Measurements from ENCODE around the gene IGSF23.
"Not testable (repeated sequence)": the region's sequence is repeated elsewhere in the genome, so short reads cannot be mapped to it uniquely, and the experiment has no call there.

IGSF23 gene

DNA sequence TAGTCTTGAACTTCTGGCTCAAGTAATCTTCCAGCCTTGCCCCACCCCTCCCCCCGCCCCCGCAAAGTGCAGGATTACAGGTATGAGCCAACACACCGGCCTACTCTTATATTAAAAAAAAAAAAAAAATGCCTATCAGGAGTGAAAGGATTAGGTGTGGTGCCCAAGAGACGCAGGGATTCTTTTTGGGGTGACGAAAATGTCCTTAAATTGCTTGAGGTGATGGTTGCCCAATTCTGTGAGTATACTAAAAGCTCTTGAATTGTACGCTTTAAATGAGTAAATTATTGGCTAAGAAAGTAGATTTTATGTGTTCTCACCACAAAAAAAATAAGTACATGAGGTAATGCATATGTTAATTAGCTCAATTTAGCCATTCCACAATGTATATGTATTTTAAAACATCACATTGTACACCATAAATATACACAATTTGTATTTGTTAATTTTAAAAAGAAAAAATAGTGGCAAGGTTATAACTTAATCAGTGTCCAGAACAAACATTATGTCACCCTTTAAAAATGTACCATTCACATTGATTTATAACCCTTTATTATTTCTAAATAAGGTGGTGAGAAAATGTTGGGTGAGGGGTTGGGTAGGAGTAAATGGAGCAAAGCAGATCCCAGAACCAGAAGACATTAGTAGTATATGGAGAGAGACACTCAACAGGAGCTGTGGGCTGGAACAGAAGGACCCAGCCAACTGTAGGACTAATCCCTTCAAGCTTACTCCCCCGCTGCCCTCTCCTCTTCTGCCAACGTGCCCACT lies 3.9 kb downstream of the IGSF23 start:
- DNase-seq = no peak

DNA sequence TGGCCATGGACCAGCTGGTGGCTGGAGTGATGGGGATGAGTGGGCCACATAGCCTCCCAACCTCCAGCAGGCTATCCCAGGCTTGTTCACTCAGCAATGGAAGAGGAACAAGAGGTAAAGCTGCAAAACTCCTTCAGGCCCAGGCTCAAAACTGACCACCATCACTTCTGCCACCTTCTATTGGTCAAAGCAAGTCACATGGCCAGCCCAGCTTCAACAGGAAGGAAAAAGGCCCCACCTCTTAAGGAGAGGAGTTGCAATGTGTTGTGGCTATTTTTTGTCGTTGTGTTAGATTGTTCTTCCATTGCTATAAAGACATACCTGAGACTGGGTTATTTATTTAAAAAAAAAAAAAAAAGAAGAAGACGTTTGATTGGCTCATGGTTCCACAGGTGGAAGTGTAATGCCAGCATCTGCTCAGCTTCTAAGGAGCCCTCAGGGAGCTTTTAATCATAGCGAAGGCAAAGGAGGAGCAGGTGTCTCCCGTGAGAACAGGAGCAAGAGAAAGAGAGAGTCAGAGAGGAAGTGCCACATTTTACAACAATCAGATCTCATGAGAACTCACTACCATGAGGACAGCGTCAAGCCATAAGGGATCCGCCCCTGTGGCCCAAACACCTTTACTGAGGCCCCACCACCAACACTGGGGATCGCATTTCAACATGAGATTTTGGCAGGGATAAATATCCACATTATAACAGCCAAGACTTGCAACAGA lies 5.4 kb downstream of the IGSF23 start:
- DNase-seq = no peak

DNA sequence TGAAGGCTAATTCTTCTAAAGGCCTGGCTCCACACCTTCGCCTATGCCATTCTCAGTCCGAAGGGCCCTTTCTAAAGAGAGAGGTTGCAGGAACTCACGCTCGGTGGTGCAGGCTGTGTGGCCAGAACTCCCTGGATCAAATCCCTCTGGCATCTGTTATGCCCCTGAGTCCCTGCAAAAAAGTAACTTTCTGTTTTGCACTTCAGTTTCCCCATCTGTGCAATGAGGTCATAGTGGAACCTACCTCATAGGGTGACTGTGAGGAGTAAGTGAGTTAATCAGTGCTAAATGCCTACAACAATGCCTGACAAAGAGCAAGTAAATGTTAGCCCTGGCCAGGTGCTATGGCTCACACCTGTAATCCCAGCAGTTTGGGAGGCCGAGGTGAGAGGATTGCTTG lies 7.3 kb downstream of the IGSF23 start:
- DNase-seq = no peak

DNA sequence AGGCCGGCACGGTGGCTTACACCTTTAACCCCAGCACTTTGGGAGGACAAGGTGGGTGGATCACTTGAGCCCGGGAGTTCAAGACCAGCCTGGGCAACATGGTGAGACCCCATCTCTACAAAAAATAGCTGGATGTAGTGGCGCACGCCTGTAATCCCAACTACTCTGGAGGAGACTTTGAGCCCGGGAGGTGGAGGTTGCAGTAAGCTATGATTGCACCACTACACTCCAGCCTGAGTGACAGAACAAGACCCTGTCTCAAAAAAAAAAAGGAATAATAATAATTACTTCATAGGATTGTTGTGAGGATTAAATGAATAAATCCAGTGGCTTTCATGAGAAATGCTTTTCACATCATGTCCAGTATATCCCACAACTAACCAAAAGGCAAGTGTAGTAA lies 8.0 kb downstream of the IGSF23 start:
- DNase-seq = no peak

DNA sequence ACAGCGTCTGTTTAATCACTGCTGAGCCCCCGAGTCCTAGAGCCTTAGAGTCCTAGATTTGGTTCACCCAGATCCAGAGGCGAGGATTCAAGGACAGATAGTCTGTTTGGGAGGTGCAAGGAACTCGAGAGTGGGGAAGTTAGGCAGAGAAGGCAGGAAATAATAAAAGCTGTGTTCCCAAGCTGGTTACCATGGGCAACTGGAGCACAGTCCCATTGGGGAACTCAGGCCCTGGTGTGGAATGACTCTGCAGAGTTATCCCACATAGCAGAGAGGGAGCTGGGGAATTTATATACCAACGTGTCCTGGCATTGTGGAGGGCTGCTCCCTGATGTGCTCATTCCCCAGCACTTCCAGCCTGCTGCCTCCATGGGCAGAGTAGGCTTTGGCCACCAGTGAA lies 9.7 kb downstream of the IGSF23 start:
- no peak for DNase-seq

DNA sequence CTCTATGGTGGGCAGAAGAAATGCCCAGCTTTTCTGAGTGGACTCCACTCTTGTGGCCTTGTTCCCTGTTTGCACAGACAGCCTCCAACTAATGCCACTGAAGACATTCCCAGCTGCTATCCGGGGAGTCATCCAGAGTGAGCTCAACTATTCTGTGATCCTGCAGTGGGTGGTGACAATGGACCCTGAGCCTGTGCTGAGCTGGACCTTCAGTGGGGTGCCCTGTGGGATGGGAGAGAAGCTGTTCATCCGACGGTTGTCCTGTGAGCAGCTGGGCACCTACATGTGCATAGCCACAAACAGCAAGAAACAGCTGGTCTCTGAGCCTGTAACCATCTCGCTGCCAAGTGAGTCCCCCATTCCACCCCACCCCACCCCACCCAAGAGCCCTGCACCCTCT lies 10.3 kb downstream of the IGSF23 start:
- no peak for DNase-seq

DNA sequence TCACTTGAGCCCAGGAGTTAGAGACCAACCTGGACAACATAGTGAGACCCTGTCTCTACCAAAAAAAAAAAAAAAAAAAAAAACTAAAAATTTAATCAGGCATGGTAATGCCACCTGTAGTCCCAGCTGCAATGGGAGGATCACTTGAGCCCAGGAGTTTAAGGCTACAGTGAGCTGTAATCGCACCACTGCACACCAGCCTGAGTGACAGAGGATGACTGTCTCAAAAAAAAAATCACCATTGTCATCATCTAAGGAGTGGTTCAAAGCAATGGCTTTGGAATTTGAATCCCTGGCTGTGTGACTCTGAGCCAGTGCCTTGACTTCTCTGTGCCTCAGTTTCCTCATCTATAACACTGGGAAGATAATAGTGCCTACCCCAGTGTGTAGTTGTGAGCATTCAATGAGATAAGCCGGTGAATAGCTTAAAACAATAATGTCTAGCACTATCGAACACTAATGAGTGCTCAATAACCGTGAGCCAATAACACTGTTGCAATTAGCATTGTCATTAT lies 11.5 kb downstream of the IGSF23 start:
- DNase-seq = no peak

DNA sequence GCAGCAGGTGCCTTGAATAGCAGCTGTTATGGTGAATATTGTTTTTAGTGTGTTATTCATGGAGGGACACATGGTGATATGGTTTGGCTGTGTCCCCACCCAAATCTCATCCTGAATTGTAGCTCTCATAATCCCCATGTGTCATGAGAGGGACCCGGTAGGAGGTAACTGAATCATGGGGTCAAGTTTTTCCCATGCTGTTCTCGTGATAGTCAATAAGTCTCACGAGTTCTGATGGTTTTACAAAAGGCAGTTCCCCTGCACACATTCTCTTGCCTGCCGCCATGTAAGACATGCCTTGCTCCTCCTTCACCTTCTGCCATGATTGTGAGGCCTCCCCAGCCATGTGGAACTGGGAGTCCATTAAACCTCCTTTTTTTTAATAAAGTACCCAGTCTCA lies 12.3 kb downstream of the IGSF23 start:
- DNase-seq = not testable (repeated sequence)

DNA sequence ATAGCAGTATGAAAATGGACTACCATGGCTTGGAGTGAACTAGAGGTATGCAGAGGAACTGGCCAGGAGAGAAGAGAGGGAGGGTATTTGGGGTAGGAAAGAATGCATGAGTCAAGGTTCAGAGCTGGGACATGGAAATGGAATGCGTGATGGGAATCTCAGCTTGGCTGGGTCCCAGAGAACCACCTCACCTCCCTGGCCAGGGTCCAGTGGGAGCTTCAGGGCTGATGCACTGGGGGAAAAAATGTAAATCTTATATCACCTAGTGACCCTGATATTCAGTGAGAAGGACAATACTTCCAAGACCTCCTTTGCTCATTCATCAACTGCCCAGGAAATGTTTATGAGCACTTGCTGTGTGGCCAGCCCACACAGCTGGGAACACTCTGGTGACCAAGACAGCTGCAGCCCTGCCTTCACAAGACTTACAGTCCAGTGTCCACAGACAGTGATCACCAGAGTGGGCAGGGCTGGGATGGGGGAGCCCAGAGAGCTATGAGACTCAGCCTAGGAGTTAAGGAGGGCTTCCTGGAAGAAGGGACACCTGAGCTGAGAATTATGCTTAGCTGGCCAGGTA lies 12.8 kb downstream of the IGSF23 start:
- DNase-seq = no peak

DNA sequence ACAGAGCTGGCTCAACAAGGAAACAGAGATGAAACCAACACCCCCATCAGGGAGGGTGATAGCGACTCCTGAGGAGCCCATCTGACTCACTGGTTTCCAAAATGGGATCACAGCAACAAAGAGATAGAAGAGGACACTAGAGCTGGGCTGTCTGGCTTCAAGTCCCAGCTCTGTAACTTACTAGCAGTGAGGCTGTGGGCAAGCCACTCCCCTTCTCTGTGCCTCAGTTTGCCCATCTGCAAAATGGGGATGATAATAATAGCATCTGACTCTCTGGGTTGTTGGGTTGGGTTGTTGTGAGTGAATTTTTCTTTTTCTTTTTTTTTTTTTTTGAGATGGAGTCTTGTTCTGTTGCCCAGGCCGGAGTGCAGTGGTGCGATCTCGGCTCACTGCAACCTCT lies 14.3 kb downstream of the IGSF23 start:
- no peak for DNase-seq

DNA sequence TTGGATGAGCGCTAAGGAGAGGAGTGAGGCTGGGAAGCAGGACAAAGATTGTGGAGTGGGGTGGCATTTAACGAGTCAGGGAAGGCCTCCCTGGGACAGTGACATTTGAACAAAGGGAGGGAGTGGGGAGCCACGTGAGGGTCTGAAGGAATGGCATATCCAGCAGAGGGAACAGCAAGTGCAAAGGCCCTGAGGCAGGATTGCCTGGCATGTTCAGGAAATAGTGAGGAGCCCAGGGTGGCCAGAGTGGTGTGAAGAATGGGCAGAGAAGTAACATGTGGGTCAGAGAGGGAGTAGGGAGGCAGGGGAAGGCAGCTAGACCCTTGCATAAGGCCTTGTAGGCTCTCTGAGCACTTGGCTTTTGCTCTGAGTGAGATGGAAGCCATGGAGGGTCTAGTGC lies 15.4 kb downstream of the IGSF23 start:
- DNase-seq = no peak

DNA sequence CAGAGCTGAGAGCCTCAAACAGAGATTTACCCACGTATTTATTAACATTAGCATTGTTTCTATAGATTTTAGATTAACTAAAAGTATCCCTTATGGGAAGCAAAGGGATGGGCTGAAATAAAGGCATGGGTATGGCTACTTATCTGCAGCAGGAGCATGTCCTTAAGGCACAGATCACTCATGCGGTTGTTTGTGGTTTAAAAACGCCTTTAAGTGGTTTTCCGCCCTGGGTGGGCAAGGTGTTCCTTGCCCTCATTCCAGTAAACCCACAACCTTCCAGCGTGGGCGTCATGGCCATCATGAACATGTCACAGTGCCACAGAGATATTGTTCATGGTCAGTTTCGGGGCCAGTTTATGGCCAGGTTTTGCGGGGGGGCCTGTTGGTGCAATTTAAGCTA lies 18.2 kb downstream of the IGSF23 start:
- DNase-seq = not testable (repeated sequence)

DNA sequence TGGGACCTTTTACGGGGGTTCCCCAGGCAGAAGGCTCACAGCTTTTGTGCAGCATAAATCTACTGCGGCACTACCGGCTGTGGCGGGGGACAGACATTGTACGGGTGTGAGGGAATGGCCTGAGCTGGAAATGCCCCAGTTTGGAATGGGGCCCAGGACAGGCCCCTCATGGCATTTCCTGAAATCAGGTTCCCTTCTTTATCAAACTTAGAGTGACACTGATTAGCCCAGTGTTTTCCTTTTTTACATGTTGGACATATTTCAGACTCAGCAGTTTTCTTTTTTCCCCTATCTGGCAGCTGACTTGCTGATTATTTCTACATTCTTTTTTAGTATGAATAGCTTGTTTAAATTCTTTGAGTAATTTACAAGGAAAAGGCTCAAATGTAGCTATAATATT lies 20.7 kb downstream of the IGSF23 start:
- DNase-seq = not testable (repeated sequence)

DNA sequence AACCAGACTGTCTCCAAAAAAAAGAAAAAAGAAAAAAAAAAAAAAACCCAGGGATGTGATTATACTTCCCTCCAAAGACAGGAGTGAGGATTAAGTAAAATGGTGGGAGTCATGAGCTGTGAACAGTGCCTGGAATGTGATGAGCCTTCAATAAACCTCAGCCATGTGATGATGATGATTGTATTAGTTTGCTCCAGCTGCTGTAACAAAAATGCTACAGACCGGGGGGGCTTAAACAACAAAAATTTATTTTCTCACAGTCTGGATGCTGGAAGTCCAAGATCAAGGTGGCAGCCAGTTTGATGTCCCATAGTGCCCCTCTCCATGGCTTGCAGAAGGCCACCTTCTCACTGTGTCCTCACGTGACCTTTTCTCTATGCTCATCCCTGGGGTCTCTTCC lies 21.4 kb downstream of the IGSF23 start:
- no peak for DNase-seq

DNA sequence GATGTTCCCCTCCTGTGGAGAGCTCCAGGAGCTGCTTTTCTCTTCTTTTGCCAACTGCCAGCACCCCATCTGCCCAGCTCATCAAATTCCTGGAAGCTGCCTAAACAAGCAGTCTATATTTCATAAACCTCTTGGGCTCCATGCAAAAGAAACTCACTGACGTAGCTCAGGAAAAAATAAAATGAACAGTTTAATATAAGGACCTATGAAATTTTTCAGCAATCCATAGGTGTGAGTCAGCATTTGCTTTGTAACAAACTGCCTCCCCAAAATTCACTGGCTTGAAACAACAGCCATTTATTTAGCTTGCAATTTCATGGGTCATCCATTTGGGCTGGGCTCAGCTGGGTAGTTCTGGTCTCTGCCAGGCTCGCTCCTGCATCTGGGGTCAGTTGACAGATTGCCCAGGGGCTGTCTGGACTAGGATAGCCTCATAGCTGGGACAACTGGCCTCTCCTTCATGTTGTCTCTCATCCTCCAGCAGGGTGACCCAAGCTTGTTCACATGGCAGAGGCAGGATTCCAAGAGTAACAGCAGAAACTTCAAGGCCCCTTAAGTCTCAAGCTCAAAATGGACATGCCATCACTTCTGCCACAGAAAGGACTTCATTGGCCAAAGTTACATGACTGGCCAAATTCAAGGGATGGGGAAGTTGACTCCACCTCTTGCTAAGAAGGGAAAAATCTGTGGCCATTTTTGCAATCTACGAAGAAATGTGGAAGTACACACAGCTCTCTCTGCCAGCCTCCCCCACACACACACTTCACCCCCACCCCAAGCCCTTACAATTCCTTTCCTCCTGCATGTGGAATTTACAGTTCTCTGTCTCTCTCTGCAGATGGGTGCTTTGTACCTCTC lies 22.4 kb downstream of the IGSF23 start:
- no peak for DNase-seq

DNA sequence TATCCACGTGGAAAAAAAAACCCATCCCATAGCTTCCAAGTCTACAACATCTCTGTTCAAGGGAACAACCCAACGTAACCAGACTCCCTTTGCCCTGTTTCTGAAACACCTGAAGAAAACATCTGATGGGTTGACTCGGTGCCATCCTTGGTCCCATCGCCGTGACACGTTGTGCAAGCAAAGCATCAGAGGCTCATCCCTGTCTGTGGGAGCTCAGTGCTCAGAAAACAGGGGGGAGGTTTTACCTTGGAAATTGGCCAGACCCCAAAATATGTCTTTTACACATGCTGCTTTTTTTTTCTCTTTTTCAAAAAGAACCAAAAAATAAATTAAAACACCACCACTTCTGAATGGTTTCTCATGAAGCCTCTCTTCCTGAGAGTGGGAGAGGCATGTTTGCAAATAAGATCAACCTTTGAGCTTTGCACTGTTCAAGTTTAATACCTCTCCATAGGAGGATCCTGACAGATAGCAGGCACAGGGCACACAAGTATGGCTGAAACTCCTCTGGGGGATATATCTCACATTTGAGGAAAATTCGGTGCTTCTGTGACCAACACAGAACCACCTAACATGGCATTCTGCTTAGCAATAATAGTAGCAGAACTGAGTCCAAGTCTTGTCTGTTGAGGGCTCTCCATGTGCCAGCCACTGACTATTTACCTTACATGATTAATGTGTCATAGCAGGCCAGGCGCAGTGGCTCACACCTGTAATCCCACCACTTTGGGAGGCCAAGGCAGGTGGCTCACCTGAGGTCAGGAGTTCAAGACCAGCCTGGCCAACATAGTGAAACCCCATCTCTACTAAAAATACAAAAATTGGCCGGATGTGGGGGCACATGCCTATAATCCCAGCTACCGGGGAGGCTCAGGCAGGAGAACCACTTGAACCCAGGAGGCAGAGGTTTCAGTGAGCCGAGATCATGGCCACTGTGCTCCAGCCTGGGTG lies 23.4 kb downstream of the IGSF23 start:
- DNase-seq = no peak

DNA sequence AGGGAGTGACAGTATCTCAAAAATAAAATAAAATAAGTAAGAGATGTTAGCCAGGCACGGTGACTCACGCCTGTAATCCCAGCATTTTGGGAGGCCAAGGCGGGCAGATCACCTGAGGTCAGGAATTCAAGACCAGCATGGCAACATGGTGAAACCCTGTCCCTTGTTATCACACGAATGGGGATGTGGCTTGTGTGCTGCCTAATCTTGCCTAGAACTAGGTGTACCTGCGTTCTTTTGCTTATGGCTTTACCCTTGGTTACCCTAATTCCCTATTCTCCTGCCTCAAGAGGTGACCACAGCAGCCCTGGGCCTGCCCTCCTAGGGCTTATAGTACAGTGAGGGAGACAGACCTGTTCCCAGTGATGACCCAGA lies 24.0 kb downstream of the IGSF23 start:
- no peak for DNase-seq

DNA sequence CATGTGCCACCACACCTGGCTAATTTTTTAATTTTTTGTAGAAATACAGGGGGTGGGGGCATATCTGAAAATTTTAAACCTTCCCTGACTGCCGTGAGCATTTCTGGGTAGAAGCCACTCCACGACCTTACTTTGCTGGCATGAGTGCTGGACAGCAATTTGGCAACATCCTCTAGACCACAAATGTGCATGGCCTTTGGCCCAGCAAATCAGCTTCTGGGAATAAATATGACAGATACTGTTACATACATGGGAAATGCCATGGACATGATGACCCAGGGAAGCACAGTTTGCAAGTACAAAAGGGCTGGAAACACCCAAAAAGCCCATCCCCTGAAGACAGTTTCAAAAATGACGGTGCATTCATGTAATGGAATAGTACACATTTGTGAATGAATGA lies 27.2 kb downstream of the IGSF23 start:
- DNase-seq = no peak

DNA sequence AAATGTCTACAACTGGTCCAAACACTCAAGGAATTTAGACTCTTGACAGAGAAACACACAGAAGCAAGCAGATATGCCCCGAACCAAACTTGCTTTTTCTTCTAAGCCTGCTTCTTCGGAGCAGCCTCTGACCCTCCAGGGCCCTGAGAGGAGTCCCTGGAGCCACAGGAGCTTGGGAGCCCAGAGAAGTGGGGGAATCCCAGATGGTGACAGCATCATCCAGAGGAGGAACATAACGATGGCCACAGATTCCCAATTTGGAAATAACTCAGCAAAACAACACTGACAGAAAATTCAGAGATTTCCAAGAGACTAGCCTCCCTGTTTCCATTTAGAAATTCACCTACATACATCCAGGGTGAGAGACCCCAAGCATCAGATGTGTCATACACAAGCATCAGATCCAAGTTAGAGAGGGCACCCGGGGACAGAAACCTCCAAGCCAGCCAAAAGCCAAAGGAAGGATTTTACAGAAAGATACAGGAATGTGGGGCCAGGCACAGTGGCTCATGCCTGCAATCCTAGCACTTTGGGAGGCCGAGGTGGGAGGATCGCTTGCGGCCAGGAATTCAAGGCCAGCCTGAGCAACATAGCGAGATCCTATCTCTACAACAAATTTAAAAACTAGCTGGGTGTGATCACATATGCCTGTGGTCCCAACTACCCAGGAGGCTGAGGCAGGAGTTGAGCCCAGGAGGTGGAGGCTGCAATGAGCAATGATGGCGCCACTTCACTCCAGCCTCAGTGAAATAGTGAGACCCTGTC lies 28.3 kb downstream of the IGSF23 start:
- no peak for DNase-seq

DNA sequence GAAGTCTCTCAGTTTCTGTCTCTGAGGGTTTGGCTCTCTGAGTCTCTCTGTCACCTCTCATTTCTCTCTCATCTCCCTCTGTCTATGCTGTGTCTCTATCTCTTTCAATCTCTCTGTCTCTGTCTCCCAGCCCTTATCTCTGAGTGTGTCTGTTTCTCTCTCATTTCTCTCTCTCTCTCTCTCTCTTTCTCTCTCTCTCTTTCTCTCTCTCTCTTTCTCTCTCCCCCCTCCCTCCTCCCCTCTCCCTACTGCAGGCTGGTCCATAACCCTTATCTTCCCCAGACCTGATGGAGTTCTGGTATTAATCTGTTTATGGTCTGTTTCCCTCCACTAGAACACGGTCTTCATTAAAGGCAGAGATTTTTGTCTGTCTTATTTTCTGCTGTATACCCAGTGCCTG lies 29.0 kb downstream of the IGSF23 start:
- no peak for DNase-seq

Measured in effector CD8-positive, alpha-beta T cell (primary cell).